ENCODE measurements around the gene DNAJC27. TPM values are rescaled to one million over a fixed set of nuclear protein-coding genes. Genes with fewer than 3 reads are reported as not detected.
"Not testable (repeated sequence)": the region's sequence is repeated elsewhere in the genome, so short reads cannot be mapped to it uniquely, and the experiment has no call there.

DNAJC27 gene
- 6.1 TPM for total RNA-seq

- DNase-seq (ENCODE audit: low spot score) = peak; percentile 98
These were observed at the start of gene DNAJC27 for GRCh38 chr2:24971536-24972314. DNAJC27 (minus strand) TSS chr2:24971955; CDS start chr2:24971904, 51 bp downstream.

DNA sequence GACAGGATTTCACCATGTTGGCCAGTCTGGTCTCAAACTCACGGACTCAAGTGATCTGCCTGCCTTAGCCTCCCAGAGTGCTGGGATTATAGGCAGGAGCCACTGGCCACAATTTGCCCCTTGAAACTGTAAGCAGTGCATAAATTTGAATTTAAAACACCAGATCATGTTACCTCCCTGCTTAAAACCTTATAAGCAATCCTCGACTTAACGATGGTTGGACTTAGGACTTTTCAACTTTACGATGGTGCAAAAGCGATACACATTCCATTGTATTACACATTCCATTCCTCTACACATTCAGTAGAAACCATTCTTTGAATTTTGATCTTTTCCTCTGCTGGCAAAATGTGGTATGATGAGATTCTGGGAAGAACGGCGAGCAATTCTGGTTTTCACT is 46.9 kb upstream of the DNAJC27 start:
- DNase-seq (ENCODE audit: low spot score) = no peak

GRCh38 chr2:25014631-25015030 is 42.9 kb upstream of the DNAJC27 start:
- no peak for DNase-seq (ENCODE audit: low spot score)

GRCh38 chr2:25011342-25011741 is 39.6 kb upstream of the DNAJC27 start:
- not testable (repeated sequence) for DNase-seq (ENCODE audit: low spot score)

DNA sequence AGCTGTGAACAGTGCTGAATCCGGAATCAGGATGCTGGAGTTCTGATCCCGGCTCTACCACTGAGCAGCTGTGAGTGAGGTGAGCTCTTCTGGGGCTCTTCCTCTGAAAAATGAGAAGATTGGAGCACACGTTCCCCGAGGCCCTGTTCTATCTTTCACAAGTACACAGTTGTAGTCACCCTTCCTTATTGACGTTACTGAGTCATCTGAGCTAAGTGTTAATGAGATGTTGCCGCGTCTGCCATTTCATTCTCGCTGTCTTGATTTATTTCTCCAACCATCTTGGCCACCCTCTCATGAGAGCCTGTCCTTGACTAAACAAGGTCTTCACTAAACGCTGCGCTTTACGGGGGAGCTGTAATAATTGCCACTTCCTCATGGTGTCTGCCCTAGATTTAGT is 38.2 kb upstream of the DNAJC27 start:
- no peak for DNase-seq (ENCODE audit: low spot score)

GRCh38 chr2:25002066-25002465 is 30.3 kb upstream of the DNAJC27 start:
- DNase-seq (ENCODE audit: low spot score) = no peak

DNA sequence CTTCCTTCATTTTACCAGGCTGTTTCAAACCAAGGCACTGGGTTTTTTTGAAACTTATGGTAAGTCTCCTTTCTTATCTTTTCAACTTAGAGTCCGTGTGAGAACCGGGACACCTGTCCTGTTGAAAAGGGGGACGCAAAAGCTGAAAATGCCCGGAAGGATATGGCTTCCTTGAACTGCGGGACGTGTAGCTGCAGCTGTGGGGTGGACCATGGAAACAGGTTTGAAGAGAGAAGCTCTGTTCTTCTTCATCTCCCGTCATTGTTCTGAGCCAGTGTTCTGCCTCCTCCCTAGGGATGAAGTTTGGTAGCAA is 29.5 kb upstream of the DNAJC27 start:
- DNase-seq (ENCODE audit: low spot score) = no peak

GRCh38 chr2:25000503-25001324 is 29.0 kb upstream of the DNAJC27 start:
- DNase-seq (ENCODE audit: low spot score) = no peak

DNA sequence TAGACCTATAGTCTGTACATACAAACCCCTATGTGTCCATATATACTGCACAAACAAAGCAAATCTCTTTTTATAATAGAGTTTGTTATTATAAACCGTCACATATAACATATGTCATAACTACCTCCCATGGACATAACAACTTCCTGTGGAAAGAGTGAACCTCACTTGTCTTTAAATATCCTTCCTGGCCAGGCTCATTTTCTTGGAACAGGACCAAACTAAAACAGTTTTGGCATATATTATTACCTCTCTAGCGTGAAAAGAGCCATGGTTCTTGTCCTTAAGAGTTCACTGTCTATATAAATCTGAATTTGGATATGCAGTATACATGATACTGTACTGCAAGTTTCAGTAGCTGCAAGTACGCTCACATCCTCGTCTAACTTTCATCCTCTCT is 28.3 kb upstream of the DNAJC27 start:
- no peak for DNase-seq (ENCODE audit: low spot score)

GRCh38 chr2:24999097-24999496 is 27.3 kb upstream of the DNAJC27 start:
- not testable (repeated sequence) for DNase-seq (ENCODE audit: low spot score)

DNA sequence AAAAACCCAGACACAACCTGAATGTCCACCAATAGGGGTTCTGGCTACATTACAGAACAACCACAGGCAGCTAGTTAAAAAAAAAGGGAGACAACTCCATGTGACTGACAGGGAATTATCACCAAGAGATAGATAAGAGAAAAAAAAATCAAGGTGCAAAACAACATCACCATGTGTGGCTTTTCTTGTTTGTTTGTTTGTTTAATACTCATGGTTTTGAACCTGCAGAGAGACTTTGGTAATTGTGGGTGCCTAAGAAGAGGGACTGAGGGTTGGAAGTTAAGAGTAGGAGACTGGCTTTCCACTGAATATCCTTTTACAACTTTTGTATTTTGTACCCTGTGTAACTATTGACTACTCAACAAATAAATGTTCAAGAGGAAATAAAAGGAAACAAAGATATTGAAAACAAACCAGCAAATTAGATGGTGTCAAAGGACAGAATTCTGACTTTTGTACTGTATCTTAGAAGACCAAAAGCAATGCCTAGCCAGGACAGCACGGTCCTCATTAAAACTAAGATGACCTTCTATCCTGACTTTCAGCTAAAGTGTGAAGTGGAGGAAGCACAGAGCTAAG is 22.5 kb upstream of the DNAJC27 start:
- no peak for DNase-seq (ENCODE audit: low spot score)

- no peak for DNase-seq (ENCODE audit: low spot score)
These were observed 21.8 kb upstream of the DNAJC27 start for GRCh38 chr2:24993406-24994145.

DNA sequence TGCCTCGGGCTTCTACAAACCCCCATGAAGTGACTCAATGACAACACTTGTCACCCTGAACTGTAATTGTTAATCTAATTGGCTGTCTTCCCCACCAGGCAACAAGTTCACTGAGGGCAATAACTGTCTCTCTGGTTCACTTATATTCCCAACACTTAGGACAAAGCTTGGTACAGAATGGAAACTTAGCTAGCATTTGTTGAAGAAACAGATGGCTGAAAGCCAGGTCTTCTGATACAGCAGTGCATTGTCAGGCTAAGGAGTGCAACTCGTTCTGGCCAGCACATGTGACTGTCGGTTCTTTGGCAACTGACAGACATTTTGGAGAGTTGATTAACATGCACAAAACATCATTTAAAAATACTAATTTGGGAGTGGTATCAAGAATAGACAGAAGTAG is 14.6 kb upstream of the DNAJC27 start:
- DNase-seq (ENCODE audit: low spot score) = no peak

DNA sequence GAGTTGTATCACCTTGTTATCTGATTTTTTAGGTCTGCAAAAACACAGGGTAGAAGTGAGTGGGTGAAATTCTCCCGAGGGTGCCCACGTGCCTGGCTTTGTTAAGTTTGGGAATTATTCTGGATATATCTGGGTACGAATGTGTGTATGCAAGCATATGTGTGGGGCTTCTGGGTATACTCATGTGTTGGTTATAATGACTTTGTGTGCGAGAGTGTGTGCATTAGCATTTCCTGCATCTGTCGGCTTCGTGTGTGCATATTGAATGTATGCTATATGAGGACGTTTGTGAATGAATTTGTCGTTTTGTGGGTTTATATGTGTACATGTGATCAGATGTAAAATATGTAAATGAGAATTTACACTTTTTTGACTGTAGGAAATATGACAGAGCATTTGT is 13.8 kb upstream of the DNAJC27 start:
- DNase-seq (ENCODE audit: low spot score) = no peak

DNA sequence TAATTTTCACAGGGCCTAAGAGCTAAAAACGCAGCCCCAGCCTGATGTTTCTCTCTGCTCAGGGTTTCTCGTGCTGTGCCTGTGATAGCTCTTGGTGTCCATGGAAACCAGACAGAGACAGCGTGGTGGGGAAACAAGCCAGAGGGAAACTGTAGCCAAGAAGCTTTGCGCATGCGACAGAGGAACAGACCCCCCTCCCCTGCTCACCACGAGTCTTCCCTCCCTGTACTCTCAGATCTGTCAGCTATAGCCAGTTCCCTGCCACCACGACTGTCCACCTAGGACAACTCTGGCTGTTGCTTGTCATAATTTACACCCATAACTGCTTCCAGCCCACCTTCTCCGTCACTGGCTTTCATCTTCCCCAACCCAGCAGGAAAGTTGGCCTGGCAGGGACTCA is 13.2 kb upstream of the DNAJC27 start:
- DNase-seq (ENCODE audit: low spot score) = peak; percentile 48

DNA sequence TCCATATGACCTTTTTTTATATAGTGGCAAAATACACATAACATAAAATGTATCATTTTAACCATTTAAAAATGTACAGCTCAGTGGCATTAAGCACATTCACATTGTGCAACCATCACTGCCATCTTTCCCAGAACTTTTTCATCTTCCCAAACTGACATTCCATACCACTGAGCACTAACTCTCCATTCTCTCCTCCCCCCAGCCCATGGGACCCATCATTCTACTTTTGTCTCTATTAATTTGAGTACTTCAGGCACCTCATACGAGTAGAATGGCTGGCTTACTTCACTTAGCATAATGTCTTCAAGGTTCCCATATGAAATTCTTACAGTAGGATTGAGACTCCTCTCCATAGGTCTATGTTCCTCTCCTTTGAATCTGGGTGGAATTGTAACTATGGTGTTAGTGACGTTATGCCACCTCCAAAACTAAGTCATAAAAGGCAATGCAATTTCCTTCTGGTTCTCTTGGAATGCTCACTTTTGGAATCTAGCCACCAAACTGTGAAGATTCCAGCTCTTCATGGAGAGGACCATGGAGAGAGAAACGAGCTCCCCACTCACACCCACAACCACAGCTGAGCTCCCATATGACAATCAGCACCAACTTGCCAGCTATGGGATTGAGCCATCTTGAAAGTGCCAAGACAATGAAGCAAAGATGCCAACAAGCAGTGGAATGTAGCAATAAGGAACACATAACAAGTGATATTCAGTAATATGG is 9.8 kb upstream of the DNAJC27 start:
- no peak for DNase-seq (ENCODE audit: low spot score)

DNA sequence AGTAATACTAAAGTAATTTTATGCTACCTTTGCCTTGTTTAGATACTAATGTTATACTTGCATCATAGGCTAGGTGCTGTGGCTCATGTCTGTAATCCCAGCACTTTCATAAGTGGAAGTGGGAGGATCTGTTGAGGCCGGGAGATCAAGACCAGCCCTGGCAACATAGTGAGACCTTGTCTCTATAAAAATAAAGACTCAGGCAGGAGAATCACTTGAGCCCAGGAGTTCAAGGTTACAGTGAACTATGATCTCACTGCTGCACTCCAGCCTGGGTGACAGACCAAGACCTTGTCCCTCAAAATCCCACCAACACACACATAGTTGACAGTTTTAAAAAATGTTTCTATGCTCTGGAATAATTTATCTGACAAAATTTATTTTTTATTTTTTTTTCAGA is 6.9 kb upstream of the DNAJC27 start:
- DNase-seq (ENCODE audit: low spot score) = no peak

DNA sequence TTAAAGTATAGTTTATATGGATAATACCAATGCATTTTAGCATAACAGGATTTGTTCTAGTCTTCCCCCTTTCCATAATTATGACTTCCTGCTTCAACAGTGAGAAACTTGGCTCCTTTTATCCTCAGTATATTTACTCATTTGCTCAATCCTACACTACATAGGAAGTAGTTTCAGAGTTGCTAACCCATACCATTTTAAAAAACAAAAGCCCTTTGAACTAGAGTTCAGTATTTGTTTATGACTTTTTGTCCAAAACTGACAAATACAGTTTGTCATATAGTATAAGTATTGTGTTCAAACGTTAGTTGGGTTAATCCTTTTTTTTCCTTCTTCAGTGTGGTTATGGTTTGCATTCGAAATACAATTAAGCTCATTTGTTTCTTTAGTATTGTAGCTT is 5.9 kb upstream of the DNAJC27 start:
- DNase-seq (ENCODE audit: low spot score) = no peak

- DNase-seq (ENCODE audit: low spot score) = no peak
These were observed 2.1 kb upstream of the DNAJC27 start for GRCh38 chr2:24973812-24974211.

DNA sequence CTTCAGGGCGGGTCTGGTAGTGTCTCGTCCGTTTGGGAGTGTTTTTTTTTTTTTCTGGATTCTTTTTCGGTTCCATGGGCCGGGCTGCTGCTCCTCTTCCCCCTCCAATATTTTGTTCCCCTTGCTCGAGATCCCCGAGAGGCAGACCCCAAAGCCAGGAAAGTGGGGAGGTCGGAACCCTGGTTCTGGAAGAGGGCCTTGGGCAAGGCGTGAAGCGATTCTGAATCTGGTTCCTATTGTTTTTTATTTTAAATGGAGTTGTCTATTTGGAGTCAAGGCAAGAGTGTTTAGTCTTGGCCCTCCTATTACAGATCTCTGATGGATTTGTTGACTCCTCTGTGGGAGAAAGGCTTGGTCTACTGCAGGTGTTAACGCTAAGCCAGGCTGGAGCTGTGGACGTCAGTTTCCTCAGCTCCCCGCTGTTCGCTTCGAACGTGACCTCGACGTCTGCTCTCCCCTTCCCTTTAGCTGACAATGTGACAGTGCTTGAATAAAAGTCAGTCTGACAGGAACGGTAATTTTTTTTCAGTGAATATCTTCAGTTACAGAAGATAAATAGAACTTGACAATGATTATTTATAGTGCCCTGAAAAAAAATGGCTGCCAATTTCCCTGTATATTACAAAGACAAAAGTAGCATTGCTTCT is 683 bp upstream of the DNAJC27 start:
- DNase-seq (ENCODE audit: low spot score) = peak; percentile 36

- peak; percentile 21 for DNase-seq (ENCODE audit: low spot score)
These were observed 544 bp downstream of the DNAJC27 start for GRCh38 chr2:24971286-24971535.
